ENCODE results near the gene CCNO. TPM values are rescaled to one million over a fixed set of nuclear protein-coding genes. Genes with fewer than 3 reads are reported as not detected.
A peak's percentile ranks its signal among the peaks of the same experiment; 100 is the strongest.

The CCNO gene
- total RNA-seq, 2 donors from 2014 or later = 0.28 TPM; not detected in 1

DNA sequence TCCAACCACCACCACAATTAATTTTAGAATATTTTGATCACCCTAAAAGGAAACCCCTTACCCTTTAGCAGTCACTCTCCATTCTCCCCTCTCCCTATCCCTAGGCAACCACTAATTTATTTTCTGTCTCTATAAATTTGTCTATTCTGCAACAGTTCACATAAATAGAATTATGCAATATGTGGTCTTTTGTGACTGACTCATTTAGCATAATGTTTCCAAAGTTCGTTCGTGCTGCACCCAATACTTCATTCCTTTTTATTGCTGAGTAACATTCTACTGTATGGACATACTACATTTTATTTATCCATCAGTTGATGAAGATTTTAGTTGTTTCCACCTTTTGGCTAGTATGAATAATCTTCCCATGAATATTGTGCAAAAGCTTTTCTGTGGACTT, 42.2 kb downstream of the CCNO start:
- no peak overlapping the region for H3K27ac ChIP-seq
- no peak for DNase-seq (ENCODE audit: low spot score)
- H3K4me3 ChIP-seq = no peak overlapping the region
- H3K27me3 ChIP-seq = no peaks in the 10 kb centered on the region
- H3K36me3 ChIP-seq = no peaks in the 10 kb centered on the region
- H3K4me1 ChIP-seq = no peaks in the 10 kb centered on the region
- H3K9me3 ChIP-seq = no peaks in the 10 kb centered on the region
- TF ChIP-seq CTCF (IDR thresholded peaks at IDR 0.05) = no peak

- Histone ChIP-seq H3K36me3 (no peaks in the 10 kb centered on the region), H3K27ac (no peak overlapping the region), H3K4me1 (no peaks in the 10 kb centered on the region), H3K4me3 (no peak overlapping the region), H3K27me3 (no peaks in the 10 kb centered on the region), H3K9me3 (no peaks in the 10 kb centered on the region)
- TF ChIP-seq CTCF (IDR thresholded peaks at IDR 0.05) = no peak
- DNase-seq (ENCODE audit: low spot score) = no peak
Measured at GRCh38 chr5:55188656-55189540, 44.5 kb downstream of the CCNO start.

DNA sequence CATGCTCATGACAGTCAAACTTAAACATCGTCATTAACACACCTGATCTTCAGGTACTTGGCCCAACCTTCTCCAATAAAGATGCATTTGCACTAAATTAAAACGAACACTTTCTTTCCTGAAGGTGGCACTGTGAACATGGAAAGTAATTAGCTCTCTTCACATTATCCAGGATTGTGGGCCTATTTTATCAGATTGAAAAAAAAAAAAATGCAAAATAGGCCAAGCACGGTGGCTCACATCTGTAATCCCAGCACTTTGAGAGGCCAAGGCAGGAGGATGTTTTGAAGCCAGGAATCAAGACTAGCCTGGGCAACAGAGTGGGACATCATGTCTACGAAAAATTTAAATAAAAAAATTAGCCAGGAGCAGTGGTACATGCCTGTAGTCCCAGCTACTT, 46.0 kb downstream of the CCNO start:
- TF ChIP-seq CTCF (IDR thresholded peaks at IDR 0.05) = peak in 1 of 2 donors; percentile 19
- DNase-seq (ENCODE audit: low spot score) = no peak
- H3K4me1 ChIP-seq = no peaks in the 10 kb centered on the region
- H3K36me3 ChIP-seq = no peaks in the 10 kb centered on the region
- H3K9me3 ChIP-seq = no peaks in the 10 kb centered on the region
- no peak overlapping the region for H3K27ac ChIP-seq
- no peaks in the 10 kb centered on the region for H3K27me3 ChIP-seq
- no peak overlapping the region for H3K4me3 ChIP-seq

Other genes starting within 250 kb of the CCNO start
- not detected for gene ESM1, start 248.0 kb downstream of the CCNO start, total RNA-seq
- under 1 TPM in 1 of 2 donors, not detected in 1; 0.83 TPM for gene GZMK, start 209.4 kb downstream of the CCNO start, total RNA-seq
- gene GZMA, start 131.0 kb downstream of the CCNO start, total RNA-seq = under 1 TPM in 1 of 2 donors, not detected in 1; 0.55 TPM
- gene GPX8, start 73.4 kb downstream of the CCNO start, total RNA-seq = 10 to 100 TPM; 15.7 to 17.5 TPM
- not detected for gene CDC20B, start 60.4 kb downstream of the CCNO start, total RNA-seq
- not detected for gene MCIDAS, start 6.3 kb downstream of the CCNO start, total RNA-seq
- gene DHX29, start 74.1 kb upstream of the CCNO start, total RNA-seq = 10 to 100 TPM; 17.5 to 20.9 TPM
- 10 to 100 TPM; 56.7 to 86.0 TPM for gene MTREX, start 74.4 kb upstream of the CCNO start, total RNA-seq